Astrocyte of the hippocampus (primary cell): Measurements from ENCODE around the gene ABCD2.
A peak's percentile ranks its signal among the peaks of the same experiment; 100 is the strongest.
"Not testable (repeated sequence)": the region's sequence is repeated elsewhere in the genome, so short reads cannot be mapped to it uniquely, and the experiment has no call there.

Source experiments
- DNase-seq: peaks from one replicate; pipeline ENCODE4 v3.0.0; 2011; ENCODE audit warnings: low read depth, low spot score

Gene ABCD2

DNA sequence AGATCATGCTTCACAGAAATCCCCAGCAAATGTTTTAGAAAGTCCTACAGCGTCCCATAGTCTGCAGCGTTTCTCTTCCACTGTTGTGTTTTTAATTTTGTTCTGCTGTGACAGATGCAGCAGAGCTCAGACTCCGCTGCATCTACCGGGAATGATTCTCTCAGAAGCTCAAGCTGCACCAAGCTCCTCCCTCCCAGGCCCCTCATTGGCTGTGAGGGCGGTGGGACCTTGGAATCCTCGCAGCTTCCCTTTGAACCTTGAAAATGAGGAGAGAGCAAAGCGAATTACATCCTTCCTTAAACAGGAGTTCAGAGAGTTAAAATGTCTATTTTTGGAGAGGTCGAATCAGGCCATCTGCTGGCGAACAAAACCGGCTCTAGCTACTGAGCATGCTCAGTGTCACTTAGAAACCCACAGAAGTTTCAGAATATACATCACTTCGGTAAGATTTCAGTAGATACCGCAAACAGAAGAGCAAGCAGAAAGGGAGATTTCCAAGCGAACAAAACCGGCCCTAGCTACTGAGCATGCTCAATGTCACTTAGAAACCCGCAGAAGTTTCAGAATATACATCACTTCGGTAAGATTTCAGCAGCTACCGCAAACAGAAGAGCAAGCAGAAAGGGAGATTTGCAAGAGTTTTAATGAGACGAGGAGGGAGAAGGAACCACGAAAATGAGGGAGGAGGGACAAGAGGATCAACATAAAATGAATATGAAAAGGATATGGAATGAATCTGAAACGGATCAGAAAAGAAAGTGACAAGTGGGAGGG is at the start of gene ABCD2:
Gene ABCD2, minus strand, starts transcription at position 144 of the 774 bp plus-strand sequence. CDS start 188 bp downstream, outside the sequence.
- DNase-seq: peak; percentile 87

DNA sequence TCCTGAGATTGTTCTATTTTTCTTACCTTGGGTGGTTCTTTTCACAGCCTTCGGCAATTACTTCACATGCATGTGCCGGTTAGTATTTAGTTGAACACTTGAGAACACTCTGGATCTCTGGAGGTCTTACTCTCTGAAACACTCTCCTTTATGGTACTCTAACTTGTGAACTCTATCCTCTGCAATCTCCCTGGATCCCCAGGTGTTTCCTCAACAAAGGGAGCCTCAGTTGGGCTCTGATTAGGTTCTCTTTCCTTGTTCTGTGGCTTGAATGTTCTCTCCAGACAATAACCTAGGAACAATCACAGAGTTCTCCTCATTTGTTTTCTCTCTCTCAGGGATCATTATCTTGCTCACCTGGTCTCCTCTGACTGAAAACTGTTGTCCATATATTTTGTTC is 40.5 kb upstream of the ABCD2 start:
- no peak for DNase-seq

DNA sequence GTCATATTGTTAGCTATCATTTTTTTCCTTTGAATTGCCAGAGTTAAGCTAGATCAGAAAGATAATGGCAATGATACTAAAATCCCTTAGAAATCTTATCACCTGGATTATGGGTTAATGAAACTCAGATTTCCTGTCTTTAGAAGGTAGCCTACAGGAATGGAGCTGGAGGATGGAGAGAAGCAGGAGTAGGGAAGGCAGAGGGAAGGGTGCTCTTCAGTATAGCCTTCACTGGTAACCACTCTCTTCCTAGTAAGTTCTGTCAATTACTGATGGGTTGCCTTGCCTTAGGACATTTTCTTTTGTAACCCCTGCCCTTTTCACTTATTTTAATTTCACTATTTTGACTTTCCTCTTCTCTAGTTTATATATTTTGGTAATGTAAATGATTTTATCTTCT is 27.8 kb upstream of the ABCD2 start:
- no peak for DNase-seq

DNA sequence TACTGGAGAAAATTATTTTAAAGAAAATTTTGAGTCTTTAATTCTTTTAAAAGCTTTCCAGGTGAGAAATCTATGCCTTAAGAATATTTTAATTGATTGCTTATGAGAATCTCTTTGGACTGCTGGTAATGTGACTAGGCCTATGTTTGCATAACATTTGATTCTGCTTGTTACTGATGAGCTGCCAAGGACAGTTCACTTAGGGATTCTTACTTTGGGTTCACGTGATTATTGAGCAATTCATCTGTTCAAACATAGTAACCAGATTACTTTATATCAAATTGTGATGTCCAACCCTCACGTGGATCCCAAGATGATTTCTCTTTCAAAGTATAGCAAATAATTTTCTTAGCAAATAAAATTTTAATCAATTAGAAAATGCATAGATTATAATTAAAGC is 27.4 kb upstream of the ABCD2 start:
- DNase-seq: no peak

DNA sequence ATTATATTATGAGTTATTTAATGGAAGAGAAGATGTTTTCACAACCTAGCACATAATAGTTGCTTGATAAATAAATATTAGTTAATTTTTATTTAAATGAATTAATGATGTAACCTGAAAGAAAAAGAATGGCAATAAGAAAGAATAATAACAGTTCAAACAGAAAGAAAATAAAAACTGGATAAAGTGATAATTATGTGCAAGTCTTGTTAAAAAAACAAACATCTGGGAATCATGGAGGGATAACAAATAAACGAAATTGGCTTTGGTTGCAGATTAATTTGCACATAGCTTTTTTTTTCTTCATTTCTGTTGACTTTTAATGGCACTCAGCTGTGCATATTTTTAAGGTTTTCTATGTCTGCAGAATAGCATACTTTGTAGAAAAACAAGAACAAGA is 23.4 kb upstream of the ABCD2 start:
- DNase-seq: no peak

DNA sequence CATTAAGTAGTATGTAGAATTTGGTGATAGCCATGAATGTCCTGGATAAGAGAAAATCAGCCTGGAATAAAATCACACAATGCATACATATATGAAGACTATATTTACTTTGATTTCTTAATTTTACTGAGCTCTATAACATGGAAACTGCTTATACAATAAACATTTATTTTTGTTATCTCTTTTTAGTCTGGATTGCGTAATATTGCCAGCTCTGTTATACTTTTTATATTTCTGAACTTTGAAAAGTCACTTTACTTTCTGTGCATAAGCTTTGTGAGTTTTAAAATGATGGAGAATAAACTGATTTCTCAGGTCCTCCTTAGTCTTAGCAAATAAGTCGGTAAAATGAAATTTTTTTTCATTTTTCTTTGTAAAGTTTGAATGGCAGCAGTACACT is 19.2 kb upstream of the ABCD2 start:
- DNase-seq: no peak

DNA sequence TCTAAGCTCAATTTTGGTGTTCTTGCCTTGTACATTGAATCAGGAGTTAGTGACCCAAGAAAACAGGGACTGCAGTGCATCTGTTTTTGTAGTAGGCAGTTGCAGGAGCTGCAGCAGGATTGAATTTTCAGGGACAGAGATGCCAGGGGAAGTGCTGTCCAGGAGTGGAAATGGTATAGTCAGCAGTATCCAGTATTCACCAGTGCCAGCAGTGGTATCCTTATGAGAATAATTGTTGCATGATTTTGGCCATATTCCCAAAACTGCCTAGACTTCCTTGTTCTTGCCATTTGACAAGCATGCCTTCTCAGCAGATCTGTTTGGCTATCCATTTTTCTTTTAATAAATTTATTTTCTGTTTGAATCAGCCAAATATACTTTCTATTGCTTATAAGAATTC is 18.6 kb upstream of the ABCD2 start:
- no peak for DNase-seq

DNA sequence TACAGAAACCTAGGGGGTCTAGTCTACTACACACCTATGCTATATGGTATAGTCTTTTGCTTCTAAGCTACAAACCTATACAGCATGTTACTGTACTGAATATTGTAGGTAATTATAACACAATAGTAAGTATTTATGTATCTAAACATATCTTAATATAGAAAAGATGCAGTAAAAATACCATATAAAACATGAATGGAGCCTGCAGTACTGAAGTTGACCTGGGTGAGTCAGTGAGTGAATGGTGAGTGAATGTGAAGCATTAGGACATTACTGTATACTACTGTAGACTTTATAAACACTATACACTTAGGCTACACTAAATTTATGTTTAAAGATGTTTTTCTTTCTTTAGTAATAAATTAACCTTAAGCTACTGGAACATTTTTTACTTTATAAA is 13.1 kb upstream of the ABCD2 start:
- no peak for DNase-seq

DNA sequence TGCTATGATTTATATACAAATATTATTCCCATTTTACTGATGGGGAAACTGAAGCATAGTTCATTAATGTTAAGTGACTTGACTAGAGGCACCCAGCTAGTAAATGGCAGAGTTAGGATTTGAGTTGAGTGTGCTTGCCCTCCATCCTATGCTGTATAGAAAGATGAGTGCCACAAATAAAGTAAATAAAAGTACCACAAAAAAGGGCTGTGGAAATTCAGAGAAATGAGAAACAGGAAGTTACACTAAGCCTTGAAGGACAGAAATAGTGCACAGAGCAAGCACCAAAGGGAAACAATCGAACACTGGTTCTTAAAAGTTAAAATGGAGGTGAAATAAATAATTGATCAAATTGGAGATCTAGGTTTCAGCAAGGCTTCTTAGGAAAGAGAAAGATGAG is 9.2 kb upstream of the ABCD2 start:
- no peak for DNase-seq

DNA sequence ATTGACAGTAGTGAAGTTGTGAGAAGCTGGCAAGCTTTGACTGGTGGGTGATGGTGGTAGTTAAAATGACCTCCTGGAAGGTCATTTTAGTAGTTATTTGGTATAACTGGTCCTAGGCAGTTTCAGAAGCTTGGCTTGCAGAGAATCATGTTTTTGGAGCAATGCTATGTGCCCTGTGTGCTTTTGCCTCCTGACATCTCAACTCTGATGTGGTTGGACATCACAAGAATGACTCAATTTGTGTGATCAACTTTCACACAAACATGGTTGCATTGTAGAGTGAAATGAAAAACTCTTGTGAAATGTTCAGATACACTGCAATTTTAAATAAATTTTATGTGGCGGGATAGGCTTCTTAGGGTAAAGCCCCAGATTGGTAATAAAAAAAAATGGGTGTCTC is 8.3 kb upstream of the ABCD2 start:
- no peak for DNase-seq

DNA sequence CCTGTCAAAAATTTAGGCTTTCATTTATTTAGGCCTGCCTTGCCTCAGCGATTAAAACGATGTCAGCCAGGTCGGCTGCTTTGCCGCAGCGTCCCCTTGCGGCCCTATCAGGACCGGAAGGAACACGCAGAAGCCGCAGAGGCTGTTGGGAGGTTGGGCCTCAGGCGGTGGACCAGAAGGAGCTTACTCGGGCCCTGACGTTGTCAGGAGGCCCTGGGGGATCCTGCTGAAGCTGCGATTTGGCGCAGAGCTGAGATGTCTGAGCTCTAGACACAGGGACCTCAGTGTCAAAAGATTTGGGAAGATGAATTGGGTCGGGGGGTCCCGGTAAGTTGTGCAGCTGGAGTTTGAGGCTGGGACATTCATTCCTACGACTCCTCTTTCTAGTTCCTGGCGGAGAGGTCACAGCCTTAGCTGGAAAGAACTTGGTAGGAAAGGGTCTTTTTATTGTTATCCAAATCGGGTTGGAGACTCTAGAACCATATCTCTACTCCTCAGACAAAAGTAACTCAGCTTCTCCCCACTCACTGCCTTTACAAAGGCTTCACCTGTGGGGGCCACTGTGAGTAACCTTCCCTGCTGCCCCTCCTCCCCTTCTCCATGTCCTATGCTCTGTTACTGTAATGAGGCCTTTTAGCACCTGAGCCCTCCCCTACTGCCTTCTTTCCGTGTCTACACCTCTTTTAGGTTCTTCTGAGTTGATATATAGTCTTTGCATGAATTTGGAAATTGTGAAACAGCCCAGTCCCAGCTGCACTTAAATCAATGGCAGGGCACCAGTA is 6.6 kb upstream of the ABCD2 start:
- DNase-seq: no peak

DNA sequence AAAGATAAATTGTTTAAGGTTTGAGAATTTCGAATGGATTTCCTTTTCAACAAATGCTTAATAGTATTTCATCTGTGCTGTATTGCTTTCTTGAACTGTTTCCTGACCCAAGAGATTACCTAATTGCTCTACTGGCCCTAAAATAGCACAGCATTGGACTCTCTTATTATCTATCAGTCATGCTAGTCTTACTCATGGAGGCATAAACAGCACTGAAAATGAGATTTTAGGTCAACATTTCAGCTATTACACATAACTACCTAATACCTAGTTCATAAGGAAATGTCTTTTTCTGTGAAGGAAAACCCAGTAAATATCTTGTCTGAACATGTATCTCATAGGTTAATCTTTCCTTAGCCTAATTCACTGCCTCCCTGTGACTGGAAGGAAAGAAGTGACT is 4.3 kb upstream of the ABCD2 start:
- DNase-seq: no peak

DNA sequence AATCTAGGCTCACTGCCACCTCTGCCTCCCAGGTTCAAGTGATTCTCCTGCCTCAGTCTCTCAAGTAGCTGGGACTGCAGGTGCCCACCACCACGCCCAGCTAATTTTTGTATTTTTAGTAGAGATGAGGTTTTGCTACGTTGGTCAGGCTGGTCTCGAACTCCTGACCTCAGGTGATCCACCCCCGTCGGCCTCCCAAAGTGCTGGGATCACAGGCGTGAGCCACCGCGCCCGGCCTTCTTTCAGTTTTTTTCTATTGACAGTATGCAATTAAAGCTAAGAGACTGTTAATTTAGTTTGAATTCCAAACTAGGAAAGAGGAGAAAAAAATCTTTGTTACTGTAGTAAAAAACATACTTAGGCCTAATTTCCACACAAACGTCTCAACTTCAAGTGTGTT is 3.6 kb upstream of the ABCD2 start:
- not testable (repeated sequence) for DNase-seq

DNA sequence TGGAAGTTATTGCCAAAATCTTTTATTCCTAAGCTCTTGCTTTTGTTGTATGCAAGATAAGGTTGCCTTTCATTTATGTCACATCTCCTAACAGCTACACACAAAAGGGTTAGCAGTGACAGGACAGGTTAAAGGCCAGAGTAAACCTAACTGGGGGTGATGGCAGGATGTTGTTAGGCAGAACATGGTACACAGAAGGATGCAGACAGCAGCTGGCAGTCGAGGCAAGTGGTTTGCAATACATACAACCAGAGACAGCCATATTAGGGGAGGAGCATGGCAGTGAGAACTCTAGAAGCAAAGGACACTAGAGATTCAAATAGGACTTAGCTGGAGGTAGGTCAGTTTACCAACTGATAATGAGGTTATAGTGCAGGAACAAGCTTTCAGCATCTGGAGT is 2.7 kb upstream of the ABCD2 start:
- no peak for DNase-seq

DNA sequence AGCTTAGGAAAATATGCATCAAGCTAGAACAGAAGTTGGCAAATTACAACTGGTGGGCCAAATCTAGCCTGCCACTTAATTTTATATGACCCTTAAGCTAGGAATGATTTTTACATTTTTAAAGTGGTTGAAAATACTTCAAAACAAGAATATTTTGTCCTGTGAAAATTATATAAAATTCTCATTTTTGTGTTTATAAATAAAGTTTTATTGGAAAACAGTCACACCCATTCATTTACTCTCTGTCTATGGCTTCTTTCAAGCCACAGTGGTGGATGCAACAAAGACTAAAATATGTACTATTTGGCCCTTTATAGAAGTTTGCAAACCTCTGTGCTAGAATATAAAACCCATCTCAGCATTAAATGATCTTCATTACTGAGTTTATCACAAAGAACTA is 2.1 kb upstream of the ABCD2 start:
- no peak for DNase-seq

DNA sequence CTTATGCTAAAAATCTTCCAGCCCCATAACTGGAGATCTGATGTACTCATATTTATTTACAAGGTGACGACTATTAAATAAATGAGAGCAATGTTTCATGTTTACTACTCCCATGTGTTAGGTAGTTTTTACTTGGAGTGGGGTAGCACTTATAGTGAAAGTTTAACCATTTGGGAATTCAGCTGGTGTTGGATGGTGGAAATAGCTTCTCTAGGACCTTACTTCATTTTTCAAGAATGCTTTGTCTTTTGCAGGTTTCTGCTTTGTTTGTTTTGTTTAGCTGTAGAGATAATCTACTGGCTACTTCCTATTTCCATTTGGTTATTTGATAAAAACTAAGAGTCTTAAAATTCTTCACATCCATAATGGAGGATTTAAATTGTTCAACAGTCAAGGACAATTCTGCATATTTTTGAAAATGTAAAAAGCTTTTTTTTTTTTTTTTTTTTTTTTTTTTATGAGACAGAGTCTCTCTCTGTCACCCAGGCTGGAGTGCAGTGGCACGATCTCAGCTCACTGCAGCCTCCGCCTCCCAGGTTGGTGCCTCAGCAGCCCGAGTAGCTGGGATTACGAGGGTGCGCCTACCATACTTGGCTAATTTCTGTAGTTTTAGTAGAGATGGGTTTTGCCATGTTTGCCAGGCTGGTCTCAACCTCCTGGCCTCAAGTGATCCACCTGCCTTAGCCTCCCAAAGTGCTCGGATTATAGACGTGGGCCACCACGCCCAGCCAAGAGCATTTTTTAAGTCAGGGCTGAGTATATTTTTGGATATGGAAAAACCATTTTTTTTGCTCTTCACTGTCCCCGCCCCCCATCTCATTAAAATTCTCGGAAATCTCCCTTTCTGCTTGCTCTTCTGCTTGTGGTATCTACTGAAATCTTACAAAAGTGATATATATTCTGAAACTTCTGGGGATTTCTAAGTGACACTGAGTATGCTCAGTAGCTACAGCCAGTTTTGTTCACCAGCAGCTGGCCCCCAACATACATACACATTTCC is 1.4 kb upstream of the ABCD2 start:
- DNase-seq: peak; percentile 16

DNA sequence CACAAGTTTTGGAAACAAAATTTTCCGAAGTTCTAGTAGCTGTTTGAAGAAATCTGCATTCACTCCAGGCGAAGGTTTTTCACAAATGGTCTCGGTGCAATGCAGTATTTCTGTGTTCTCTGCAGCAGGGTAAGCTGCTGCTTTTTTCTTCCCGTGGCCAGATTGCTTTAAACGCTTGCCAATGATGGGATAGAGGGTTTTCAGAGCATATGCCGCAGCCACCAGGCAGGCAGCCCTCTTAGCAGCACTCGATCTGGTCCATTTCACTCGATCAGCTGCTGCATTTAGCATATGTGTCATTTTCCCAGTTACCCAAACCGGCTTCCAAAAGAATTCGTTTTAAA is 315 bp downstream of the ABCD2 start:
- no peak for DNase-seq

DNA sequence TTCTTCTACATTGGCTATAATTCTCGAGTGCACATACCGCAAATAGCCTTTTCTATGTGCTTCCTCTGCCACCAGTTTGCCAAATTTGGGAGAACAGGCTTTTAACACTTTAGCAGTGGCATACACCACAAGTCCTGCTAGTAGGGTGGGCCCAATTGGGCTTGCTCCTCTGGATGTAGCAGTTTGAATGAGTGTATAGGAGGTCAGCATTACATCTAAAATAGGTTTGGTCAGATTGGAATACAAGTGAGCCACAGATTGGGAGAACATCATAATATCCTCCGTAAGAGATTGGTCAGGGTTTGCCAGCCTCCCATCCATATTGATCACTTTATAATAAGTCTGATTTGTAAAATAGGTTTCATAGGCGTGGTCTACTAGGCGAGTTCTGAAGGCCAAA is 902 bp downstream of the ABCD2 start:
- DNase-seq: no peak

DNA sequence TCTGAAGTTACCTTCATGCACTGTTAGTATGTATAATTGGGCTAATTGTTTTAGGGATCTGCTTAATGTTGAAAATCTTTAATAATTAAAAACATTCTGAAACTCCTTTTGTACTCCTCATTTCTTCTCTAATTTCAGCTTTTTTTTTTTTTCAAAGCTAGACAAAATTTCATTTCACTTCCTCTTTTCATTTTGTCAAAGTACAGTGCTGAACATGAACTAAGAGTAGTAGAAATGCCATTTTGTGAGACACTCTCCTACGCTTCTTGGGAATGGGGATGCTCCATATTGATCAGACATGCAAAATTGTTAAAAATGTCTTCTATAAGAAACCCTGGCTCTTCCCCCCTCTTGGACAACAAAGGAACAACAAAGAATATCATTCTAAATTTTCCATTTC is 1.7 kb downstream of the ABCD2 start:
- no peak for DNase-seq

DNA sequence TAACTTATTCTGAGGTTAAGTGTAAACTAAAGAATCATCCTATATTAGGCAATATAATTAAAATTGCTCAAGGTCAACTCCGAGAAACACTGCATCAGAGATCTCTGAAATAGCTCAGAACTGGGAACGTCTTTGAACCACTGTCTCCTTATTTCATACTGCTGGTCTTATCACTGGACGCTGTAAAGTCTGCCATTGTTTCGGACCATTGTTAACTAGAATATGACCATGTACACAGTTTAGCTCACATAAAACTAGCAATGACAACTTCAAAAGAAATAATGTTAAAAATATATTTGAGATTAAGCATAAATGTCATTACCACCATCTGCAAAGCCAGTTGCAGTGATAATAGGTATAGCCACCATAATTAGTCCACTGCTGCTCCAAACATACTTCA is 2.9 kb downstream of the ABCD2 start:
- DNase-seq: no peak

DNA sequence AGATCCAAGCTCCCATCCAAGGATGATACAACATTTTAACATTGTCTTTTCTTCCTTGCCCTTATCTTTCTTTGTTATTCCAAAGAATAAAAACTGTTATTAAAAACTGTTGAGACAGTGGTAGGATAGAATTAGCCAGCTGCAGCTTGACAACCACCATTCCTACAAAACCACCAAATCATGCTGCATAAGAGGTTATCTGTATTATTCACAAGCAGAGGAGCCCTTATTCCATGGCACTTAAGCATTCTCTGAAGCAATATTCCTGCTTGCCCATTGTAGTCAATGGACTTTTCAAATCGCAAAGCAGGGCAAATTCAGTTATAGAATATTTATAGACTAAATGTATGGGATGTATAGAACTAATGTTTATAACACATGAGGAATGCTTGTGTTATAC is 3.4 kb downstream of the ABCD2 start:
- no peak for DNase-seq

DNA sequence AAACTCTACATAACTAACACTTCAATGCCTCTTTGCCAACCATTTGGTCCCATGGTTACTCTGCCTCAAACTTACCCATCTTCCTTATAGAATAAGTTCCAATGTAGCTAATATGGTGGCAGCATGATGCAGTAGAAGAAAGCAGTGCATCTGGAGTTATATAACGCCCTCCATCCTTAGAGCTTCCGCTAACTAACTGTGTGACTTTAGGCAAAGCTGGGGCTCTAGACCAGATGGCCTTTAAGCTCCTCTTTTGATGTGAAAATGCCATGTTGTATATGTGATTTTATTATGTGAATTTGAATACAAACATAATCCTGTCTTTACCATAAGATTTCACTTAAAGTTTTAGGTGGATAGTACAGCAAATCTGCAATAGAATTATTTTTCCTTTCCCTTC is 6.1 kb downstream of the ABCD2 start:
- DNase-seq: no peak
